ENCODE measurements around the gene CA10.

DNA sequence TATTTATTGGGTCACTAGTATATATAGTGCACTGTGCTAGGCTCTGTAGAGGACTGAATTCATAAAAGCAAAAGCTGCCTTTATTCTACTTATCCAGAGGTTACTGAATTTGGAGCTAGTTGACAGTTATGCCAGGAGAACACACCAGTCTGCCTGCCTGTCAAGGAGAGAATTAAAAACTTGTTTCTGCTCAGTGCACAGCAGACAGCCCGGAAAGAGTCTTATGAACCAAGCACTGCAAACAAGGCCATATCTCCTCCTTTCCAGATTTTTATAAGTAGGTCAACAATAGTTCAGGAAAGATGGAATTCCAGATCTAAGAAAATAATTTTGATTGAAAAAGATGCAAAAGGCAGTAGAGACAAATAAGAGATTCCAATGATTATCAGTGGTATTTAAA is 267.8 kb downstream of the CA10 start:
- TF ChIP-seq, protein P1, sequence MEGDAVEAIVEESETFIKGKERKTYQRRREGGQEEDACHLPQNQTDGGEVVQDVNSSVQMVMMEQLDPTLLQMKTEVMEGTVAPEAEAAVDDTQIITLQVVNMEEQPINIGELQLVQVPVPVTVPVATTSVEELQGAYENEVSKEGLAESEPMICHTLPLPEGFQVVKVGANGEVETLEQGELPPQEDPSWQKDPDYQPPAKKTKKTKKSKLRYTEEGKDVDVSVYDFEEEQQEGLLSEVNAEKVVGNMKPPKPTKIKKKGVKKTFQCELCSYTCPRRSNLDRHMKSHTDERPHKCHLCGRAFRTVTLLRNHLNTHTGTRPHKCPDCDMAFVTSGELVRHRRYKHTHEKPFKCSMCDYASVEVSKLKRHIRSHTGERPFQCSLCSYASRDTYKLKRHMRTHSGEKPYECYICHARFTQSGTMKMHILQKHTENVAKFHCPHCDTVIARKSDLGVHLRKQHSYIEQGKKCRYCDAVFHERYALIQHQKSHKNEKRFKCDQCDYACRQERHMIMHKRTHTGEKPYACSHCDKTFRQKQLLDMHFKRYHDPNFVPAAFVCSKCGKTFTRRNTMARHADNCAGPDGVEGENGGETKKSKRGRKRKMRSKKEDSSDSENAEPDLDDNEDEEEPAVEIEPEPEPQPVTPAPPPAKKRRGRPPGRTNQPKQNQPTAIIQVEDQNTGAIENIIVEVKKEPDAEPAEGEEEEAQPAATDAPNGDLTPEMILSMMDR (IDR thresholded peaks at IDR 0.05; ENCODE audit: poor library complexity), result no peak
- no peak for TF ChIP-seq EZH2phosphoT487 (IDR thresholded peaks at IDR 0.05; ENCODE audit: low read depth, severe bottlenecking, unreplicated experiment)
